Muscle layer of duodenum (tissue), 2 donors: ENCODE measurements around the gene SWSAP1.
A peak's percentile ranks its signal among the peaks of the same experiment; 100 is the strongest.
"Not testable (repeated sequence)": the region's sequence is repeated elsewhere in the genome, so short reads cannot be mapped to it uniquely, and the experiment has no call there.

ENCODE experiments used
- H3K27ac ChIP-seq: one replicate; pipeline ENCODE4 v1.7.0; 2013; ENCODE audit warnings: mild to moderate bottlenecking, low read length
- H3K27me3 ChIP-seq: one replicate; pipeline ENCODE4 v1.7.0; 2013; ENCODE audit warnings: low read depth, mild to moderate bottlenecking, control low read depth, low read length
- H3K36me3 ChIP-seq, 2 donors: one replicate each; pipeline ENCODE4 v1.7.0; 2013; ENCODE audit warnings: low read length in 2 of 2, control low read depth in 1 of 2, mild to moderate bottlenecking in 1 of 2; ENCODE audit not compliant: insufficient read depth in 2 of 2, control insufficient read depth in 1 of 2
- H3K4me1 ChIP-seq, 2 donors: one replicate each; pipeline ENCODE4 v1.7.0; 2013; ENCODE audit warnings: low read length in 2 of 2, mild to moderate bottlenecking in 2 of 2, control low read depth in 1 of 2, moderate library complexity in 1 of 2; ENCODE audit not compliant: insufficient read depth in 2 of 2, control insufficient read depth in 1 of 2
- H3K4me3 ChIP-seq, 2 donors: one replicate each; pipeline ENCODE4 v1.7.0; 2013; ENCODE audit warnings: low read length in 2 of 2, low read depth in 1 of 2, mild to moderate bottlenecking in 1 of 2
- H3K9me3 ChIP-seq, 2 donors: one replicate each; pipeline ENCODE4 v1.7.0; 2013; ENCODE audit warnings: low read length in 2 of 2, control low read depth in 1 of 2, mild to moderate bottlenecking in 1 of 2; ENCODE audit not compliant: control insufficient read depth in 1 of 2
- donor health status: healthy.

Gene SWSAP1

GRCh38 chr19:11404588-11405222 lies 30.2 kb downstream of the SWSAP1 start:
- peaks cover 0 to 5% of the 10 kb centered on the region in 2 donors for H3K4me1 ChIP-seq
- H3K9me3 ChIP-seq = no peaks in the 10 kb centered on the region
- no peak overlapping the region for H3K4me3 ChIP-seq
- no peaks in the 10 kb centered on the region for H3K27me3 ChIP-seq
- H3K36me3 ChIP-seq = no peaks in the 10 kb centered on the region
- H3K27ac ChIP-seq = no peak overlapping the region

- Histone ChIP-seq H3K27ac (no peak overlapping the region), H3K36me3 (no peaks in the 10 kb centered on the region), H3K4me3 (no peak overlapping the region), H3K9me3 (no peaks in the 10 kb centered on the region), H3K4me1 (peaks cover 0 to 5% of the 10 kb centered on the region in 2 donors), H3K27me3 (no peaks in the 10 kb centered on the region)
Measured at GRCh38 chr19:11405846-11406643, 31.6 kb downstream of the SWSAP1 start.

- not testable (repeated sequence) for H3K4me1 ChIP-seq, H3K9me3 ChIP-seq, H3K36me3 ChIP-seq, H3K27me3 ChIP-seq, H3K4me3 ChIP-seq, H3K27ac ChIP-seq
Measured at GRCh38 chr19:11406703-11407236, 32.3 kb downstream of the SWSAP1 start.

GRCh38 chr19:11408591-11408990 lies 34.1 kb downstream of the SWSAP1 start:
- H3K27me3 ChIP-seq = no peaks in the 10 kb centered on the region
- no peak overlapping the region for H3K27ac ChIP-seq
- peaks cover 0 to 5% of the 10 kb centered on the region in 2 donors for H3K4me1 ChIP-seq
- no peak overlapping the region for H3K4me3 ChIP-seq
- H3K9me3 ChIP-seq = no peaks in the 10 kb centered on the region
- no peaks in the 10 kb centered on the region for H3K36me3 ChIP-seq

- Histone ChIP-seq H3K27ac (no peak overlapping the region), H3K27me3 (no peaks in the 10 kb centered on the region), H3K9me3 (no peaks in the 10 kb centered on the region), H3K4me1 (peaks cover 0 to 5% of the 10 kb centered on the region in 2 donors), H3K36me3 (no peaks in the 10 kb centered on the region), H3K4me3 (no peak overlapping the region)
Measured at GRCh38 chr19:11410682-11411081, 36.2 kb downstream of the SWSAP1 start.

- no peak overlapping the region for H3K27ac ChIP-seq
- H3K27me3 ChIP-seq = peaks cover 10% of the 10 kb centered on the region
- H3K4me1 ChIP-seq = peaks cover 0 to 7% of the 10 kb centered on the region in 2 donors
- H3K9me3 ChIP-seq = no peaks in the 10 kb centered on the region
- no peak overlapping the region for H3K4me3 ChIP-seq
- H3K36me3 ChIP-seq = no peaks in the 10 kb centered on the region
Measured at GRCh38 chr19:11414544-11414943, 40.1 kb downstream of the SWSAP1 start.

GRCh38 chr19:11416346-11417052 lies 42.0 kb downstream of the SWSAP1 start:
- Histone ChIP-seq H3K9me3 (no peaks in the 10 kb centered on the region), H3K27ac (no peak overlapping the region), H3K4me3 (no peak overlapping the region), H3K4me1 (peaks cover 0 to 20% of the 10 kb centered on the region in 2 donors), H3K36me3 (no peaks in the 10 kb centered on the region), H3K27me3 (peaks cover 23% of the 10 kb centered on the region)

GRCh38 chr19:11418094-11418548 lies 43.7 kb downstream of the SWSAP1 start:
- peak overlapping the region in 1 of 2 donors; percentile 51 for H3K4me3 ChIP-seq

GRCh38 chr19:11418549-11419506 lies 44.4 kb downstream of the SWSAP1 start, which contains the start of gene RGL3:
Gene RGL3 (minus strand): TSS chr19:11419314. CDS start chr19:11419278, 36 bp downstream.
- Histone ChIP-seq H3K4me3 (peak within 1 kb of the TSS; percentile 33 to 51), H3K27ac (no peak within 1 kb of the TSS), H3K4me1 (peaks cover 0 to 38% of the 10 kb centered on the region in 2 donors), H3K36me3 (no peaks in the 10 kb centered on the region), H3K9me3 (no peaks in the 10 kb centered on the region), H3K27me3 (peaks cover 38% of the 10 kb centered on the region)

More at GRCh38 chr19:11418094-11418548, 43.7 kb downstream of the SWSAP1 start:
- Histone ChIP-seq H3K27ac (no peak overlapping the region), H3K27me3 (peaks cover 31% of the 10 kb centered on the region), H3K4me1 (peaks cover 0 to 34% of the 10 kb centered on the region in 2 donors), H3K36me3 (no peaks in the 10 kb centered on the region), H3K9me3 (no peaks in the 10 kb centered on the region)
